ENCODE measurements around the gene FUBP3.

FUBP3 gene

DNA sequence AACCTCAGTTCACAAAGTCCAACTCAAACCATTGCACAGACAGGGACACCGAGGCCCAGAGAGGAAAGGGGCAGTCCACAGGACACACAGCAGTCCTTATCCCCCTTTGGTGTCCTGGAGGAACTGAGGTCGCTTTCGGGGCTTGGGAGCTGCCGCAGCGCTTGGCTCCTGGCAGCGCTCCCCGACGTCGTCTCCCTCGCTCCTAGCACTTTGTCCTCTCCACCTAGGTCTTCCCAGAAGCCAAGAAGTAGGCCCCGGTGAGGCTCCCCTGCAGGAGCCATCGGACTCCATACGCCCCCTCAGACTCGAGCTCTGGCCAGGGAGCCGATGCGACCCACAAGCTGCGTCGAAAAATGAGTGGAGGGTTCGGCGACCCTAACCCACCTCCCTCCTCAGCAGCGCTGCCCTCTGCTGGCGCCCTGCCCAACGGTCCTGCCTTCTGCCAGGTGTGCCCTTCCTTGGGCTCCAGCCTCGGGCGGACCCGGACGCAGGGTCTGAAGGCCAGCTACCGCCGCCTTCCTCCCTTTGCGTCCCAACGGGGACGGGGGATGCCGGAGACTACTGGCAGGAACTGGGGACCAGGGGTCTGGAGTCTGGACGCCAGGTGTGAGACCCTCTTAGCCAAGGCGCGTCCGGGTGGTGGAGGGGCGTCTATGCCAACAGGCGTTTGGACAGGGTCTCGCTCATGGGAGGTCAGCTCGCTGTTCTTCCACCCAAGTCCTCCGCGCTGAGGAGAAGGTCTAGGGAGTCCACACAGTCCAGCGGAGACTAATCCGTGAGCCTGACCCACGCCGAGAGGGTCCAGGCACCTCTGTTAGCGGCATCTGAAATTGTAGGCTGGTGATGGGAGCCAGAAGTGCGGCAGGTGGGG is 83.0 kb downstream of the FUBP3 start:
- DNase-seq (ENCODE audit: low read depth) = no peak

DNA sequence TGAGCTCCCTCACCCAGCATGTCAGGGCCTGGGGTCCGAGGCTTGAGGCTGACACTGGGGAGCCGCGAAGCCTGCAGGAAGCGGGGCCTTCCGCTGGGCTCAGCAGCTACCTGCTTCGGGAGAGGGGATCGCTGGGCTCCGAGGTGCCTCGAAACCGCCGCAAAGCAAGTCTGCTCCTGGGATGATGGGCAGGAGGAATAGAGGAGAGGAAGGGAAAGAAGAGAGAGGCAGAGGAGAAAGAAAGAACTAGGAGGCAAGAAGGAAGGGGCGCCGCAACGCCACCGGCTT is 83.5 kb downstream of the FUBP3 start:
- DNase-seq (ENCODE audit: low read depth) = no peak

DNA sequence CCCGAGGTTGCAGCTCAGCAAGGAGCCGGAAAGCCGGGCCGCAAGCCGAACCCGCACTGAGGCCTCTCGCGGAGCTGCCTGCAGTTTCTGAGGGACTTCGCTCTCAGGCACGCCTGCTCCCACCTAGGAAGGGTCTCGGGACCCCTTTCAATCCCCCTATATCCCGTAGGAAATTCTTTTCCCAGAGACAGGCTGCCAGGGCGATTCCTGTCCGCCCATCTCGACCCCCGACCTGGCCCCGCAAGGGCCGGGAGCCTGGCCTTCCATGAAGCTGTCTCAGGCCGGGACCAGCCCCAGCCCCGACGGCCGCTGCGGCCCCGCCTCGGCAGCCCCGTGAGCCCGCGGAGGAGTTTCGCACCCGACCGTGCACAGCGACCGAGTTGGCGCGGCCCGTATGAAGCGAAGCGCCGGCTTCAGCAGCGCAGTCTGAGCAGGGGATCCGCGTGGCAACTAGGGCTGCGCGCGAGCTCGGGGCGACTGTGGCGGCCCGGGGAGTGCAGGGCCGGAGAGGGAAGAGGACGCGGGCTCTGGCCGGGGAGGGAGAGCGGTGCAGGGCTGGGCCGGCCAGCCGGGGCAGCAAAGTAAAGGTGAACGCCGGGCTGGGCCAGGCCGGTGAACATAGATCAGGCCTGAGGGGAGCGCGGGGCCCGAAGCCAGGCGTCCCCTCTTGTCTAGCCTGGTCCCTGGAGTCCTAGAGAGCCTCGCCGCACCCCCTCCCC is 84.0 kb downstream of the FUBP3 start:
- DNase-seq (ENCODE audit: low read depth) = peak; percentile 12

DNA sequence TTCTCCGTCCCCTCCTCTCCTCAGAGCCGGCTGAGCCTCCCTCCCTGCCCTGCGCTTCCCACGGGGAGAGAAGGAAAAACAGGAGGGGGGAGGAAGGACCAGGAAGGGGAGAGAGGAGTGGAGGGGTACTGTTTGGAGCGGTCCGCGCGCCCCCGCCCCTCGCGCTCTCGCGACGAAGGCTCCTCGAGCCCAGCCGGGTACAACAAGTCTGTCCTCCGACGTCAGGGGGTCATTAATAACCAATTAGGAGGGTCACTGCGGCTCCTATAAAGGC is 84.5 kb downstream of the FUBP3 start:
- no peak for DNase-seq (ENCODE audit: low read depth)

DNA sequence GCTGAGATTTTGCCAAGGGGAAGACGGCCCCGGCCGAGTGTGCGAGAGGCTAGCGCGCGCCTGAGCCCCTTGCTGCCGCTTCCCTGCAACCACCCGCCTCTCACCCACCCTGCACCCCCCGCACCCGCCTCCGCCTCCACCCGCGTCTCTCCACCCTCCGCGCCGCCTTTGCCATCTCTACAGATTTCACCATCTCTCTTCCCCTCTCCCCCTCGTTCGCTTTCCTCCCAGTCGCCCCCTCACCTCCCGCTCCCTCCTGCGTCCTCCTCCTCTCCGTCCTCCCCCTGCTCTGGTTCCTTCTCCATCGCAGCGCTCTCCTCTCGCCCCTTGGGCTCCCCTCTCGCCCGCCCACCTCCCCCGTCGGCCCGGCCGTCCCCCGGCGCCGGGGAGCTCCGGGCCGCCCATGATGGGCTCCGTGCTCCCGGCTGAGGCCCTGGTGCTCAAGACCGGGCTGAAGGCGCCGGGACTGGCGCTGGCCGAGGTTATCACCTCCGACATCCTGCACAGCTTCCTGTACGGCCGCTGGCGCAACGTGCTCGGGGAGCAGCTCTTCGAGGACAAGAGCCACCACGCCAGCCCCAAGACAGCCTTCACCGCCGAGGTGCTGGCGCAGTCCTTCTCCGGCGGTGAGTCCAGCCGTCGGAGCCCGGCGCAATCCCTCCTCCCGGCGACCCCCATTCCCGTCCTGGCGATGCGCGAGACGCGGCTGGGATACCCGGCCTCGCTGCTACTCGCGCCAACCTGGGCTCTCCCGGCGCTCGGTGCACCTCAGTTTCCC is 85.1 kb downstream of the FUBP3 start, which contains the start of gene PRDM12:
TSS of gene PRDM12 (plus strand) at position 344 of the 778 bp plus-strand sequence. CDS start at position 404, 60 bp downstream.
- no peak for DNase-seq (ENCODE audit: low read depth)

GRCh38 chr9:130665029-130665430 is 85.7 kb downstream of the FUBP3 start:
- no peak for DNase-seq (ENCODE audit: low read depth)

- no peak for DNase-seq (ENCODE audit: low read depth)
These were observed 86.3 kb downstream of the FUBP3 start for GRCh38 chr9:130665431-130666392.

DNA sequence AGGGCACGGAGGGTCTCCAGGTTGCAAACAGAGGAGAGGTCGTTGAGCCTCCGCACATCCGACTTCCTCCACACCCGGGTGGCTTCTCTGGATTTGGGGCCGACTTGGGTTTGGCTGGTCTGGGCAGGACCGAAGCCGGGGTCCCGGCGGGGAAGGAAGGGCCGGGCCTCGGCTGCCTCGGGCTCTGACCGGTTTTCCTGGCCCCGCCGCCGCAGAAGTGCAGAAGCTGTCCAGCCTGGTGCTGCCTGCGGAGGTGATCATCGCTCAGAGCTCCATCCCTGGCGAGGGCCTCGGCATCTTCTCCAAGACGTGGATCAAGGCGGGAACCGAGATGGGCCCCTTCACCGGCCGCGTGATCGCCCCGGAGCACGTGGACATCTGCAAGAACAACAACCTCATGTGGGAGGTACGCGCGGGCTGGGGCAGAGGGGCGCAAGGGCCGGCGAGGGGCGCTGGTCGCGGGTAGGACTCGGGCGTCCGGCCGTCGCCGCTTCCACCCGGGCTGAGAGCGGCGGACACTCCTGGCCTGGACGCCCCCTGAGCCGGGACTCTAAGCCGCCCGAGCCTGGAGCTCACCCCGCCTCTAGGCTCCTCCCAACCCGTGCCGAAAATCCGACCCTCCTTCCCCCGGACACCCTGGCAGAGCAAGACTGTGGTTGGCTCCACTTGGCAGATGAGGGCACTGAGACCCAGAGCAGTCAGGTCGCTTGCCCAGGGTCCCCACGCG is 87.2 kb downstream of the FUBP3 start:
- DNase-seq (ENCODE audit: low read depth) = no peak

- no peak for DNase-seq (ENCODE audit: low read depth)
These were observed 87.7 kb downstream of the FUBP3 start for GRCh38 chr9:130667120-130667435.

GRCh38 chr9:130668196-130668595 is 88.8 kb downstream of the FUBP3 start:
- no peak for DNase-seq (ENCODE audit: low read depth)

- DNase-seq (ENCODE audit: low read depth) = no peak
These were observed 89.3 kb downstream of the FUBP3 start for GRCh38 chr9:130668659-130669058.

- DNase-seq (ENCODE audit: low read depth) = no peak
These were observed 90.6 kb downstream of the FUBP3 start for GRCh38 chr9:130669965-130670364.

GRCh38 chr9:130670644-130671043 is 91.3 kb downstream of the FUBP3 start:
- DNase-seq (ENCODE audit: low read depth) = no peak

GRCh38 chr9:130672466-130672865 is 93.1 kb downstream of the FUBP3 start:
- DNase-seq (ENCODE audit: low read depth) = no peak

DNA sequence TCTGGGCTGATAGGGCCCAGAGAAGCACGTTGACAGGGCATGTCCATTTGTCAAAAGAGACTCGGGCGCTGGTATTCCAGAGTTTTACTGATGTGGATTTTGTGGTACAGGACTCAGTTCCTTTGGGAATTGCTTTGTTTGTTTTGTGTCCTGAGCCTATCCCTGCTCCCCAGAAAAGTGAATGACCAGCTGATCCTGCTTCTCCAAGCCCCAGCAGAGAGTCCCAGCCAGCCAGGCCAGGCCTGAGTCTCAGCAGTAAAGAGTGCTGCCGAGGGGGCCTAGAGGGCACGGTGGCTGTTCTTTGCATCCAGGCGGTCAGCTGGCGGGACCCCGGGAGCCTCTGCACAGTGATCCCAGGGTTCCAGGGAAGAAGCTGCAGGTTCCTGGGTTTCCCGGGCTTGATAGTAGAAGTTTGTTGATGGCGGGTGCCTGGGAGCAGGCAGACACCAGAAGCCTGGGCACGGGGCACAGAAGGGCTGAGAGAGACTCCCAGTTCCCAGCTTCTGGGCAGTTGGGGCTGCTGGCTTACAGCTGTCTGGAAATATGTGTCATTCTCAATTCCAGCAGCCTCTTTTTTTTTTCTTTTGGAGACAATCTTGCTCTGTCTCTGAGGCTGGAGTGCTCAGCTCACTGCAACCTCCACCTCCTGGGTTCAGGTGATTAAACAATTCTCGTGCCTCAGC is 93.7 kb downstream of the FUBP3 start:
- no peak for DNase-seq (ENCODE audit: low read depth)

DNA sequence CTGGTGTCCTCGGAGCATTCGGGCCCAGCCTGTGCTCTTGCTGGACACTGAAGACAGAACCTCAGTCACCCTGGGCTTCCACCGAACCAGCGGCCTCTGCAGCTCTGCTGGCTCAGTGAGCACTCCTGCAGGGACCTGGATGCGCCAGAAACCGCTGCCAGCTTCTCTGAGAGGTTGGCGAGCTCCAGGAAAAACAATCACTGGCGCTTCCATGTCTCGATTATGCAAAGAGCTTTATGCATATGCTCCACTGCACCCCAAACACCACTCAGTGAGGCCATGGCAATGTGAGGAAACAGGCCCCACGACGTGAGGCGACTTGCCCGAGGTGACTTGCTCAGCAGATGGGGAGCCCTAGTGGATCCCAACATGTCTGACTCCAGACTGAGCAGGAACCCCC is 96.0 kb downstream of the FUBP3 start:
- no peak for DNase-seq (ENCODE audit: low read depth)

GRCh38 chr9:130677252-130677651 is 97.9 kb downstream of the FUBP3 start:
- no peak for DNase-seq (ENCODE audit: low read depth)

GRCh38 chr9:130680836-130681768 is 101.7 kb downstream of the FUBP3 start:
- DNase-seq (ENCODE audit: low read depth) = peak; percentile 95

- no peak for DNase-seq (ENCODE audit: low read depth)
These were observed 102.5 kb downstream of the FUBP3 start for GRCh38 chr9:130681769-130682420.
